H7 (cell line): Measurements from ENCODE around the gene FAM221A. TPM values are rescaled to one million over a fixed set of nuclear protein-coding genes. Genes with fewer than 3 reads are reported as not detected.

ENCODE experiments used
- DNase-seq: peaks from one replicate; pipeline ENCODE4 v3.0.0; 2012
- H3K27me3 ChIP-seq: 2 replicates; pipeline ENCODE4 v1.6.0; 2011; ENCODE audit warnings: mild to moderate bottlenecking, low read length; ENCODE audit not compliant: control insufficient read depth, insufficient read depth
- H3K36me3 ChIP-seq: replicated peaks from 2 replicates; pipeline ENCODE4 v1.5.1; 2011; ENCODE audit warnings: low read length; ENCODE audit not compliant: control insufficient read depth, insufficient read depth
- H3K4me3 ChIP-seq: 2 replicates; pipeline ENCODE4 v1.5.1; 2011; ENCODE audit warnings: low read depth, mild to moderate bottlenecking, control low read depth, low read length, moderate library complexity; ENCODE audit not compliant: insufficient read depth
- total RNA-seq: library from RNA; depleted of rRNA; stranded (reverse); fragments of >200 nt; shearing (Covaris generic); gene quantifications from 2 replicates; pipeline ENCODE4 v1.2.3, GENCODE V29; 2014

The FAM221A gene
- total RNA-seq, 1 experiment from 2014 or later: 21.7 TPM

DNA sequence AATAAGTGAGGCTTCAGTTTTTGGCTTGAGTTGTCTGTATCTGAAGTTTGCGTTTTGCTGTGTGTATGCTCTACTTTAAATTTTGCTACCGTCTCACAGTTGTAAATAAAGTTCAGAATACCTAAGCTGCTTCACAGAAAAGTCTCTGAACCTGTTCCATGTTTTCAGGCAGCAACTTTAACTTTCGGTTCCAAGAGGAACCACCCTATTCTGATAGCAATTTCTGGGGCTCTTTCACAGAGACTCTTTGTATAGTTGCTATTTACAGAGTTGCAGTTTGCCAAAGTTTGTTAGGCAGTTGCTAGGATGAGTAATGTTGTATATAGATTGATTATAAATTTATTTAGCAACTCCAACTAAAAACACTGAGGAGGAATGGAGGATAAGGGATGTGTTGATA, 5.7 kb downstream of the FAM221A start:
- H3K4me3 ChIP-seq: no peak overlapping the region
- H3K27me3 ChIP-seq: no peaks in the 10 kb centered on the region
- peaks cover 3% of the 10 kb centered on the region; the same call in 1 of the 2 replicates for H3K36me3 ChIP-seq
- DNase-seq: no peak

DNA sequence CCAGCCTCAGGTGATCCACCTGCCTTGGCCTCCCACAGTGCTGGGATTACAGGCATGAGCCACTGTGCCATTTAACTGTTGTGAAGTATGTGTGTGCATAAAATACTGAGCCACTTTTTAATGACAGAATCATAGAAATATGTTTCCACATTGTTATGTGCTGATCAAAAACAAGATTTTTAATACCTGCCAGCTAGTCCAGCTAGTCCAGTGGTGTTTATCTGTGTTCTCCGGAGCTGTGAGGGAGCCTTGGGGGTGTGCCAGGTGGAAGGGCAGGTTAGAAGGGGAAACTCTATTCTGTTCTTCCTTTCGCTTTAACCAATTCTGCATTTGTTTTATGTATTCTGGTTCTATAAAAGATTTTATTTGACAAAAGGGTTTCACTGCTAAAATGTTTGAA, 7.0 kb downstream of the FAM221A start:
- Histone ChIP-seq H3K36me3 (peaks cover 5% of the 10 kb centered on the region), H3K27me3 (no peaks in the 10 kb centered on the region), H3K4me3 (no peak overlapping the region)
- DNase-seq: no peak

DNA sequence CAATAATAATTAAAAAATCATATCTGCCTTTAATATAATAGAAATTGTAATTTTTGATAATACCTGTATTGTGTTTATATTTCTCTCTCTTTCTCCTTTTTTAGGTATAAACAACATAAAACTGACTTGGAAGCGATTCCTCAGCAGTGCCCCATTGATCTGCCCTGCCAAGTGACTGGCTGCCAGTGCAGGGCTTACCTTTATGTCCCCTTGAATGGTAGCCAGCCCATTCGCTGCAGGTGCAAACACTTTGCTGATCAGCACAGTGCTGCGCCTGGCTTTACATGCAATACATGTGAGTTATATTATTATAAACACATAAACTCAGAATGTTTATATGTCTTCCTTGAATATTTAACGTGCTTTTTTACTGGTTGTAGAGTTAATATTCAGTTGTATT, 9.2 kb downstream of the FAM221A start:
- no peak for DNase-seq

DNA sequence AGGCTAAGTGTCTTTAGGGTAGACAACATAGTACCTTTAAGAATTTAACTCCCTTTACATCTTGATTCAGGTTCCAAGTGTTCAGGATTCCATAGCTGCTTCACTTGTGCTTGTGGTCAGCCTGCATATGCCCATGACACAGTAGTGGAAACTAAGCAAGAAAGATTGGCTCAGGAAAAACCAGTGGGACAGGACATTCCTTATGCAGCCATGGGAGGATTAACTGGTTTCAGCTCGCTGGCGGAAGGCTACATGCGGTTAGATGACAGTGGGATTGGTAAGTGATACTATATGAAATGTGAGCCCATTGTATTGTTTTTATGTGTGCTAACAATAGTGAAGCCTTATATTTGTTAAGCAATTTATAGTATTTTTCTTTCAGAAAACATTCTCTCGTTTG, 11.3 kb downstream of the FAM221A start:
- Histone ChIP-seq H3K36me3 (peaks cover 8% of the 10 kb centered on the region), H3K4me3 (no peak overlapping the region), H3K27me3 (no peaks in the 10 kb centered on the region)
- DNase-seq: no peak

More for the DNA sequence above, 9.2 kb downstream of the FAM221A start:
- peaks cover 9% of the 10 kb centered on the region for H3K36me3 ChIP-seq
- no peaks in the 10 kb centered on the region for H3K27me3 ChIP-seq
- no peak overlapping the region for H3K4me3 ChIP-seq

DNA sequence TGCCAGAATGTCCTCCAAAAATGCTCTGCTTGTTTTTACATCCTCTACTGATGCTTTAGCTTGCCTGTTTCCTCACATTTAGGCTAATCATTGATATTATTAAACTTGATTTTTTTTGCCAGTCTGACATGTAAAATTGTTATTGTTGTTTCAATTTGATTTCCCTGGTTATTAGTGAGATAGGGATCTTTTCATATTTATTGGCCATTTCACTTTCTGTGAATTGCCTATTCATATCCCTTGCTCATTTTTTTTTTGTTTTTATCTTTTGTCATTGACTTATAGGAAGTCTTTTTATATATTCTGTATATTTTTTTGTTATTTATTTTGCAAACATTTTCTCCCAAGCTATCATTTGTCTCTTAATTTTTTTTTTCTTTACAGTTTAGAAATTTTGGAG, 13.2 kb downstream of the FAM221A start:
- H3K4me3 ChIP-seq: no peak overlapping the region
- H3K27me3 ChIP-seq: no peaks in the 10 kb centered on the region
- DNase-seq: no peak
- H3K36me3 ChIP-seq: peaks cover 7% of the 10 kb centered on the region

DNA sequence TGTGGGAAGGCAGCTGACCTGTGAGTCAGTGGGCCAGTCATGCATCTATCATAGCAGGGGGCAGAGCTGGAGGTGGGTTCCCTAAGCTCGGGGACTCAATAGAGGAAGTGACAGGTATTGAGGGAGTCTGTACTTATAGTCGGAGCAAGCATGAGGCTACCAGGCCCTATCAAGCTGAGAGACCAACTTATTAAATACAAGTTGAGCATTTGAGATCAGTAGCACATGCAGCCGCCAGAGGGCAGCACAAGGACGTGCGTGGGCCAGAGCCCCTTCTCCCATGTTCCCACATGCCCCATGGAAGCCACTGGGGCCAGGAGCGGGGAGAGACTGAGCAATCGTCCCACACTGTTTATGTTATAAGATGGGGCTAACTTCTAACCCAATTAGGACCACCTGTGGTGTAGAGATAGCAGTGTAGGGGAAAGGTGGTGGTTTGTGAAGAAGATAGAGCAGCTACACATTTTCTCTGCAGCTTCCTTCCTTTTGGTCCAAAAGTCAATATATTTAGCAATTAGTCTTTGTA, 17.0 kb downstream of the FAM221A start:
- H3K27me3 ChIP-seq: no peaks in the 10 kb centered on the region
- H3K4me3 ChIP-seq: no peak overlapping the region
- peaks cover 4% of the 10 kb centered on the region for H3K36me3 ChIP-seq
- peak; percentile 82 for DNase-seq

DNA sequence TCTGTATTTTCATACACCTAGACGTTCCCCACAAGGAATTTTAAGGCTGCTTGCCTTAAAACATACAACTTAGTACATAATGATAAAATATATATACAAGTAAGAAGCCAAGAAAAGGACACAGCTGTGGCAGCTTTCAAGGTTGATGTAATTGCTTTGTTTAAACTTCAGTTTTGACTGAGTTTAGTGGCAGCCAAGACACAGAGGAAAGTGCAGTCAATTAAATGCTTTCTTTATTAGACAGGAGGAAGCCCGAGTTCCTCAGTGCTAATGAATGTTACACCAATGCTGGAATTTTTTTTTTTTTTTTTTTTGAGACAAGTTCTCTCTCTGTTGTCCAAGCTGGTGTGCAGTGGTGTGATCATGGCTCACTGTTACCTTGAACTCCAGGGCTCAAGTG, 18.8 kb downstream of the FAM221A start:
- Histone ChIP-seq H3K4me3 (no peak overlapping the region), H3K27me3 (no peaks in the 10 kb centered on the region), H3K36me3 (peaks cover 7% of the 10 kb centered on the region)
- DNase-seq: no peak

DNA sequence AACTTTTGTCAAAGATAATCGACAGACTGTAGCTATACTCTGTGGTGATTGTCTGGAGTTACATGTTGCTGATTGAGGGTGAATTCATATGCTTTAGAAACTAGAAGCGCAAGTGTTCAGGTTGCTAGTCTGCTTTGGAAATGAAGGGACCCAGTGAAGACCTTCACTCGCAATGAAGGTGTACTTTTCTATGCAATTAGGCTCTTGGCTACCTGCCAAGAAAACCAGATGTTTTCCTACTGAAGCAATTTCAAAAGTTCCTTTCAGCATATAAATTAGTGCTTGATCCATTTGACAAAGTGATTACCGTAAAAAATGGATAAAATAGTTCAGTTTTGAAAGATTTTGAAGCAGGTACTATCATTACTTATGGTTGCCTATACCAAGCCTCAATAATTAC, 20.0 kb downstream of the FAM221A start:
- H3K4me3 ChIP-seq: no peak overlapping the region
- H3K36me3 ChIP-seq: peaks cover 7% of the 10 kb centered on the region
- no peaks in the 10 kb centered on the region for H3K27me3 ChIP-seq
- no peak for DNase-seq

DNA sequence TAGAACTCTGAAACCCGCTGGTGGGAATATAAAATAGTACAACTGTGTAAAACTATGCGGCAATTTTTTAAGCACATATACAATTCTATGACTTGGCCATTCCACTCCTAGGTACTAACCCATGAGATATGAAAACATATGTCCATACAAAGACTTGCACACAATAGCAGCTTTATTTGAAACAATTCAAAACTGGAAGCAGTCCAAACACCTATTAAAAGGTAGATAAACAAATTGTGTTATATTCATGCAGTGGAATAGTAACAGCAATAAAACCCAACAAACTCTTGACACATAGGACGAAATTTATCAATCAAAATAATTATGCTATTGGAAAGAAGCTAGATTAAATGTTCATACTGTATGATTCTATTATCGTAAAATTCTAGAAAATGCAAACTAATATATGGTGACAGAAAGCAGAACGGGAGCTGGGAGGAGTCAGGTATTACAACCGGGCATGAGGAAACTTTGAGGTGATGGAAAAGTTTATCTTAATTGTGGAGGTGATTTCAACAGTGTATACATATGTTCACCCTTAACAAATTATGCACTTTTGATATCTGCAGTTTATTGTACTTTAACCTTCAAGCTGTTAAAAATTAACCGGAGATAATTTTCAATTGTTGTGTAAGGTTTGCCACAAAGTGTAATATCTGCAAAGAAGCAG, 29.2 kb downstream of the FAM221A start:
- Histone ChIP-seq H3K27me3 (no peaks in the 10 kb centered on the region), H3K36me3 (peaks cover 3% of the 10 kb centered on the region; the same call in 1 of the 2 replicates), H3K4me3 (no peak overlapping the region)
- DNase-seq: no peak

DNA sequence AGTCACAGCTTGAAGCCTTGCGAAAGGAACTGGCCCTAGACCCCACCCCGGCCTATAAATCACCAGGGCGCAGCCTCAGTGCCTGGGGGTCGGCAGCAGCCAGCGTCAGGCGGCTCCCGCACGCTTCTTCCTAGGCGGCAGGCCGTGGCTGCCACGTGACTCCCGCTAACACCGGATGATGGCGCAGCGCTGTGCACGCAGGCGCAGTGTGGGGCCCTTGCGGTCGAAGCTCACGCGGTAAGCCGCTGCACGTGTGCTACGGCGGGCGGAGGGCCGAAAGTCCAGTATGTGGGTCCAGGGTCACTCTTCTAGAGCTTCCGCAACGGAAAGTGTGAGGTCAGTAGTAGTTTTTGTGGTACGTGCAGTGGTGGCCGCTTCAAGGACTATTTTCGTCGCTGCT, 30.0 kb downstream of the FAM221A start, which contains the start of gene STK31:
STK31 (plus strand) TSS at position 220 of the 400 bp plus-strand sequence; CDS start at position 287, 67 bp downstream.
- Histone ChIP-seq H3K27me3 (no peaks in the 10 kb centered on the region), H3K36me3 (peaks cover 3% of the 10 kb centered on the region; the same call in 1 of the 2 replicates), H3K4me3 (no peak within 1 kb of the TSS)
- DNase-seq: peak; percentile 35

DNA sequence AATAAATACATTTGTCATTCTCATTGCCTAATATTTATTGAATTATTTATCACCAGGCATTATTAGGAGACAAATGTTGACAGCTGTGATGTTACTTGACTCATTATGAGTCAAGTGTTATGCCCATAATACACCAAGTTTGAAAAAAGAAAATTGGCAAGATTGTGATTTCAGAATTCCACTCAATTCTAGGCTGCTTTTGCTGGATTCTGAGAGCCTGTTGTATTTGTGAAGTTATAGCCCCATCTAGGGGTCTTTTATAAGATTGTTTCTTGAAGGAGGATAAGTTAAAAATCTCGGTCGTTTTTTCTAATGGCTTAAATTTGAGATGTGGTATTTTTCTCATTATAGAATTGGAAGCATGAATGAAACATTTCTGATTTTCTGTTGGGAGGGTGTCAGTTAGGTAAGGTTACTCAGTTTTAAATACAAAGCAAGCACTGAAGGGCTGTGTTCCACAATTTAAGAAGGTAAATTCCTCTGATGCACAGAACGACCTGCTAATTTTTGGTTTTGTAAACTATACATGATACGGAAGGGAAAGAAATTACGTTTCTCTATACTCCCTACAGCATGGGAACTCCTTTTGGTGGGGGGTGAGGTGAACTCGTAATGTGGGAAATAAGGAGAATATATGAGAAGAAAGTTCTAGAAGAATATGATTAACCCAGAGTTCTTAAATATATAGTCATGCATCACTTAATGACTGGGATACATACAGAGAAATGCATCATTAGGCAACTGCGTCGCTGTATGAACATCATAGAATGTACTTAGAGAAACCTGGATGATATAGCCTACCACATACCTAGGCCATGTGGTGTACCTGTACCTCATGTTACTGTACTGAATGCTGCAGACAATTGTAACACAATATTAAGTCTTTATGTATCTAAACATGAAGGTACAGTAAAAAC, 32.6 kb downstream of the FAM221A start:
- H3K27me3 ChIP-seq: no peaks in the 10 kb centered on the region
- no peak overlapping the region for H3K4me3 ChIP-seq
- DNase-seq: peak; percentile 60
- no peaks in the 10 kb centered on the region for H3K36me3 ChIP-seq

DNA sequence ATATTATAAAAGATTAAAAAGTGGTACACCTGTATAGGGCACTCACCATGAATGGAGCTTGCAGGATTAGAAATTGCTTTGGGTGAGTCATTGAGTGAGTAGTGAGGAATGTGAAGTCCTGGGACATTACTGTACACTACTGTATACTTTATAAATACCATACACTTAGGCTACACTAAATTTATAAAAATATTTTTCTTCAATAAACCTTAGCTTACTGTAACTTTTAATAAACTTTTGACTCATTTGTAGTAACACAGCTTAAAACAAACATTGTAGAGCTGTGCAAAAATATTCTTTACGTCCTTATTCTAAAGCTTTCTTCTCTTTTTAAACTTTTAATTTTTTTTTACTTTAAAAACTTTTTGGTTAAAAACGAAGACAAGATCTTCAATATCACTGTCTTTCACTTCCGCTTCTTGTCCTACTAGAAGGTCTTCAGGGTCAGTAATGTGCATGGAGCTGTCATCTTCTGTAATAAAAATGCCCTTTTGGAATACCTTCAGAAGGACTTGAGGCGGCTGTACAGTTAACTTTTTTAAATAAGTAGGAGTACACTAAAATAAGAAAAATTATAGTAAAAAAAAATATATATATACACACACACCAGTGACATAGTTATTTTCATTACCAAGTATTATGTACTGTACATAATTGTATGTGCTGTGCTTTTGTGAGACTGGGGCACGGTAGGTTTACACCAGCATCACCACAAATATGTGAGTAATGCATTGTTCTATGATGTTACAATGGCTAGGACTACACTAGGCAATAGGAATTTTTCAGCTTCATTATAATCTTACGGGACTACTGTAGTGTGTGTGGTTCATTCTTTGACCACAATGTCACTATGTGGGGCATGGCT, 33.5 kb downstream of the FAM221A start:
- DNase-seq: no peak
- Histone ChIP-seq H3K4me3 (no peak overlapping the region), H3K27me3 (no peaks in the 10 kb centered on the region), H3K36me3 (no peaks in the 10 kb centered on the region)

DNA sequence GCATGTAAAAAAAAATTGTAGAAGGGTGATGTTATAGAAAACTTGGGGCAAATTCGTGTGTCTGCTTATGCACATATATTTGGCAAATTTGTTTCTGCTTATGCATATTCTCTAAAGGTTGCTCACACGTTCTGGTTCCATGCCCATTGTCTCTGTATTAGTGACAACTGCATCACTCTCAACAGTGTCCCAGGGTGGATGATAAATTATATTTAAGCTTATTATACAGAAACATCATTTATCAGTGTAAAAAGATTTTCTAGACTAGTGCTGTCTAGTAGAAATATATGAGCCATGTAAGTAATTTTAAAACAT, 34.1 kb downstream of the FAM221A start:
- no peak for DNase-seq
- no peak overlapping the region for H3K4me3 ChIP-seq
- no peaks in the 10 kb centered on the region for H3K36me3 ChIP-seq
- H3K27me3 ChIP-seq: no peaks in the 10 kb centered on the region

DNA sequence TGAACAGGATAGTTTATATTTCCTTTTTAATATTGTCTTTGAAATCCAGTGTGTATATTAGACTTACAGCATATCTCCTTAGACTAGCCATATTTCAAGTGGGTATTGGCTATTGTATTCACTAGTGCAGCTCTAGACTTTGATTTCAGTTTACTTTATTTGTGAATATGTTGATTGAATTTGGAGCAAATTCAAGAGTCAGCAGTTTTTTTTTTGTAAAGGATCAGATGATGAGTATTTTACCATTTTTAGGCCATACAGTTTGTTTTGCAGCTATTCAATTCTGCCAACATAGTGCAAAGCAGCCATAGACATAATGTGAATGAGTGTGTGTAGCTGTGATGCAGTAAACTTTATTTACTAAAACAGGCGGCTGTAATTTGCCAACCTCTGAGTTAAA, 34.6 kb downstream of the FAM221A start:
- no peak overlapping the region for H3K4me3 ChIP-seq
- DNase-seq: no peak
- no peaks in the 10 kb centered on the region for H3K36me3 ChIP-seq
- H3K27me3 ChIP-seq: no peaks in the 10 kb centered on the region
